ENCODE results near the gene SPTLC3. TPM values are rescaled to one million over a fixed set of nuclear protein-coding genes. Genes with fewer than 3 reads are reported as not detected.
A peak's percentile ranks its signal among the peaks of the same experiment; 100 is the strongest.

Gene SPTLC3
- total and polyA plus RNA-seq, 7 experiments from 2014 or later: 0.24 to 2.4 (median 0.73) TPM

DNA sequence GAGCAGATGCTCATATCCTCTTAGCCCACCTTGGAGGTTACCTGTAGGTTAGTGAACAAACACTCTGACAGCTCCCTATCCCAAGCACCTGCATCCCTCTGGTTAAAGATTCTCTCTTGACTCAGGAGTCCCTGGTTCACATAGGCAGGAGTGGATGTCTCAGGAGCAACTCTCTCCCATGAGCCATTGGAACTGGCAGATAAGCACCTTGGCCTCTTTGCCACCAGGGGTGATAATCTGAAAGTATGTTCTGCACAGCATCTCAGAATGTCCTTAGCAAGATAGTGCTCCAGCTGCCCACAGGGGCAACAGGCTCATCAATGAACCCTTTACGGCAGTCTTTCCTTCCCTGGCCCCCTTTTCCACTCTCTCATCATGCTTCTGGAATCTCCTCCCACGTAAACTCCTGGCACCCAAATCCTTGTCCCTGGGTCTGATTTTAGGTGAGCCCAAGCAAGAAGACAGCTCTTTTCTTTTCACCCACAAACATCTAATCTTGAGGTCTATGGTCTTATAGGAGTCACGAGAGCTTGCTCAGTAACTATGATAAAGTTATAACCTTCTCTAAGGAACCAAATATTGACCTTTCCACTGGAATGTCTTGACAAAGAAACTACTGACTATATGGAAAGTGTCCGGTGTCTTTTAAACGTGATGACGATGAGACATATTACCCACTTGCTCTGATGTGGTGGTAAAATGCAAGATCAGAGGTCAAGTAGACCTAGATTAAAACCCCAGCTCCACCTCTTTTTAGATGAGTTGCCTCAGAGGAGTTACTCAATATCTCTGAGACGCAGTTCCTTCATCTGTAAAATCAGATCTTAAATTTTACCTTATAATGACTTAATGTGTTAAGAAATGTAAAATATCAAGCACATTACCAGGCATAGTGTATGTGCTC, 172.5 kb downstream of the SPTLC3 start:
- H3K4me3 Mint-ChIP-seq: no peak overlapping the region
- DNase-seq: no peak

DNA sequence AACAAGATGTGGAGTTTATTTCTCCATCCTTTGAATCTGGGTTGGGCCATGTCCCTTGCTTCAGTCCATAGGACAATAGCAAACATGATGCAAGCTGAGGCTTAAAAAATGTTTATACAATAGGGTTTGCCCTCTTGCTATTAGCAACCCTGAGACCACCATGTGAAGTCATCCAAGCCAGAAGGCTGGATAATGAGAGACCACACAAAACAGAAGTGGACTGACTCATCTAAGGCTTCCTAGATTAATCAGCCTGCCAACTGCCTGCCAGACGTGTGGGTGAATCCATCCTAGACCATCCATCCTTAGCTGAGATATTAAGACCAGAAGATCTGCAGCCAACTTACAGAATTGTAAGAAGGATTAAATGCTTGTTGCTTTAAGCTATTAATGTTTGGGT, 174.2 kb downstream of the SPTLC3 start:
- Histone ChIP-seq H3K9me3 (ENCODE audit: control insufficient read depth in 2 of 3, low read length in 3 of 3) (no peaks in the 10 kb centered on the region), H3K36me3 (ENCODE audit: control insufficient read depth in 2 of 3, insufficient read depth in 3 of 3, low read length in 3 of 3) (no peaks in the 10 kb centered on the region), H3K27ac (ENCODE audit: low read depth, low read length) (no peak overlapping the region), H3K27me3 (ENCODE audit: control insufficient read depth in 2 of 2, insufficient read depth in 2 of 2, low read length in 2 of 2) (no peaks in the 10 kb centered on the region), H3K4me3 (ENCODE audit: low read length) (no peak overlapping the region), H3K4me1 (ENCODE audit: control insufficient read depth in 2 of 2, insufficient read depth in 2 of 2, low read length in 2 of 2) (no peaks in the 10 kb centered on the region)
- ATAC-seq (no peak), DNase-seq (no peak)
- peaks cover 6 to 27% (median 9%) of the 10 kb centered on the region in 11 donors for H3K9me3 Mint-ChIP-seq
- H3K4me1 Mint-ChIP-seq: peaks cover 0 to 5% (median 0%) of the 10 kb centered on the region in 7 donors
- no peak overlapping the region for H3K4me3 Mint-ChIP-seq
- ChIA-PET CTCF (no interaction called here), POLR2A (no interaction called here)
- no peak overlapping the region for H3K27ac Mint-ChIP-seq
- intact Hi-C loops (cut with micrococcal nuclease): no loop called here
- H3K36me3 Mint-ChIP-seq: peaks cover 0 to 9% (median 7%) of the 10 kb centered on the region in 5 donors
- H3K27me3 Mint-ChIP-seq: peaks cover 0 to under 1% (median 0%) of the 10 kb centered on the region in 5 donors

More for the DNA sequence above, 172.5 kb downstream of the SPTLC3 start:
- Histone ChIP-seq H3K27ac (ENCODE audit: low read depth, low read length) (no peak overlapping the region), H3K4me1 (ENCODE audit: control insufficient read depth in 2 of 2, insufficient read depth in 2 of 2, low read length in 2 of 2) (no peaks in the 10 kb centered on the region), H3K9me3 (ENCODE audit: control insufficient read depth in 2 of 3, low read length in 3 of 3) (no peaks in the 10 kb centered on the region), H3K36me3 (ENCODE audit: control insufficient read depth in 2 of 3, insufficient read depth in 3 of 3, low read length in 3 of 3) (no peaks in the 10 kb centered on the region), H3K4me3 (ENCODE audit: low read length) (no peak overlapping the region), H3K27me3 (ENCODE audit: control insufficient read depth in 2 of 2, insufficient read depth in 2 of 2, low read length in 2 of 2) (no peaks in the 10 kb centered on the region)
- intact Hi-C loops (cut with micrococcal nuclease): no loop called here
- peaks cover 0 to 2% (median 0%) of the 10 kb centered on the region in 7 donors for H3K4me1 Mint-ChIP-seq
- no peak for ATAC-seq
- ChIA-PET CTCF (interaction anchor here (0.6 kb wide), 1 partner anchor 9 kb away, joined by 3 read pairs; no protein-coding TSS in a partner anchor), POLR2A (no interaction called here)
- peaks cover 0 to 31% (median 6%) of the 10 kb centered on the region in 11 donors for H3K9me3 Mint-ChIP-seq
- H3K36me3 Mint-ChIP-seq: peaks cover 0 to 2% (median 0%) of the 10 kb centered on the region in 5 donors
- H3K27me3 Mint-ChIP-seq: peaks cover 5 to 12% (median 8%) of the 10 kb centered on the region in 5 donors
- H3K27ac Mint-ChIP-seq: no peak overlapping the region

DNA sequence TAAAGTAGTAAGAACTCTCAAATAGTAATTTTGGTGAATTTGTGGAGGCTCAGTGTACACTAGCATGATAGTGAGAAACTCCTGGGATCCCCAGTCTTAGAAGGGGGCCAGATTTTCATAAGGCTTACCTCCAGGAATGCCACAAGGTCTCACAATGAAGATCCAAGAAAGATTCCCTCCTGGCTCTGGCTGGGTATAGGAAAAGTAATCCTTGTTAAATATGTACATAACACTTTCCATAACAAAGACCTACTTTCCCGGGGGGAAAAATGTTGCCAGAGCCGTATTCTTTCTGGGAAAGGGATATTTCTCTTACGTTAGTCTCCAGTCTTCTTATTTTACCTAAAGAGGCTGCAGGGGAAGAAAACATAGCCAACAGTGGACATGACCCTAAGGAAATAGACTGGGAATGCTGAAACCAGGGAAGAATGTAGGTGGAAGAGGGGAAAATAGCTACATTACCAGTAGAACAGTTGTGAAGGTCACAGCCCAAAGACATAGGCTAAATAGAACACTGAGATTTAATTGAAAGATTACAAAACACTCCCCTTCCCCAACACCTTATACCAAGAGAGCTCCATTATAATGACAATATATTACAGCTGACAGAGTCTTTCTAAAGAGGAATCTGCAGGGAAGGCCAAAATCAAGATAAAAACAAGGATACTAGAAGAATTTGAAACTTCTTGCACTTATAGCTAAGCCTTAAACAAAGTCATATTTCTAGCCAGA, 177.4 kb downstream of the SPTLC3 start:
- H3K36me3 Mint-ChIP-seq: peaks cover 0 to 9% (median 7%) of the 10 kb centered on the region in 5 donors
- Histone ChIP-seq H3K4me1 (ENCODE audit: control insufficient read depth in 2 of 2, insufficient read depth in 2 of 2, low read length in 2 of 2) (no peaks in the 10 kb centered on the region), H3K27me3 (ENCODE audit: control insufficient read depth in 2 of 2, insufficient read depth in 2 of 2, low read length in 2 of 2) (no peaks in the 10 kb centered on the region), H3K4me3 (ENCODE audit: low read length) (no peak overlapping the region), H3K9me3 (ENCODE audit: control insufficient read depth in 2 of 3, low read length in 3 of 3) (no peaks in the 10 kb centered on the region), H3K27ac (ENCODE audit: low read depth, low read length) (no peak overlapping the region), H3K36me3 (ENCODE audit: control insufficient read depth in 2 of 3, insufficient read depth in 3 of 3, low read length in 3 of 3) (no peaks in the 10 kb centered on the region)
- ATAC-seq (no peak), DNase-seq (no peak)
- peaks cover 0 to 5% (median 0%) of the 10 kb centered on the region in 5 donors for H3K27me3 Mint-ChIP-seq
- intact Hi-C loops (cut with micrococcal nuclease): no loop called here
- peaks cover 6 to 22% (median 9%) of the 10 kb centered on the region in 11 donors for H3K9me3 Mint-ChIP-seq
- POLR2A ChIA-PET: no interaction called here
- CTCF ChIA-PET: no interaction called here
- H3K27ac Mint-ChIP-seq: peak overlapping the region in 1 of 9 donors; percentile 60
- H3K4me3 Mint-ChIP-seq: no peak overlapping the region
- H3K4me1 Mint-ChIP-seq: peaks cover 0 to 5% (median 0%) of the 10 kb centered on the region in 7 donors

DNA sequence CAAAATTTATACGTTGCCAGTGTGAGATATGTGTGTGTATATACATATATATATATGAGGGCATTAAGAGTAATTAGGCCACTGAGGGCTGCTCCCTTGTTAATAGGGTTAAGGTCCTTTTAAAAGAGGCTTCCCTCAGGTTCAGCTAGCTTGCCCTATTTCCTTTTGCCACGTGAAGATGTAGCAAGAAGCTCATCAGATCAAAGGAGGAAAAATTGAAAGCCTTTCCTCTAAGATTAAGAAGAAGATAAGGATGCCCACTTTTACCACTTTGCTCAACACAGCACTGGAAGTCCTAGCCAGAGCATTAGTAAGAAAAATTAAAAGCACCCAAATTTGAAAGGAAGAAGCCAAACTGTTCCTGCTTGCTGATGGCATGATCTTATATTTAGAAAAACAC, 179.1 kb downstream of the SPTLC3 start:
- H3K4me3 Mint-ChIP-seq: no peak overlapping the region
- Histone ChIP-seq H3K4me3 (ENCODE audit: low read length) (no peak overlapping the region), H3K4me1 (ENCODE audit: control insufficient read depth in 2 of 2, insufficient read depth in 2 of 2, low read length in 2 of 2) (no peaks in the 10 kb centered on the region), H3K9me3 (ENCODE audit: control insufficient read depth in 2 of 3, low read length in 3 of 3) (no peaks in the 10 kb centered on the region), H3K27ac (ENCODE audit: low read depth, low read length) (no peak overlapping the region), H3K27me3 (ENCODE audit: control insufficient read depth in 2 of 2, insufficient read depth in 2 of 2, low read length in 2 of 2) (no peaks in the 10 kb centered on the region), H3K36me3 (ENCODE audit: control insufficient read depth in 2 of 3, insufficient read depth in 3 of 3, low read length in 3 of 3) (no peaks in the 10 kb centered on the region)
- intact Hi-C loops (cut with micrococcal nuclease): no loop called here
- ChIA-PET POLR2A (no interaction called here), CTCF (no interaction called here)
- H3K27ac Mint-ChIP-seq: no peak overlapping the region
- peaks cover 0 to 5% (median 0%) of the 10 kb centered on the region in 5 donors for H3K27me3 Mint-ChIP-seq
- H3K9me3 Mint-ChIP-seq: peaks cover 6 to 22% (median 9%) of the 10 kb centered on the region in 11 donors
- no peak for ATAC-seq
- H3K4me1 Mint-ChIP-seq: peaks cover 0 to 5% (median 0%) of the 10 kb centered on the region in 7 donors
- H3K36me3 Mint-ChIP-seq: peaks cover 0 to 9% (median 7%) of the 10 kb centered on the region in 5 donors
- DNase-seq: no peak

DNA sequence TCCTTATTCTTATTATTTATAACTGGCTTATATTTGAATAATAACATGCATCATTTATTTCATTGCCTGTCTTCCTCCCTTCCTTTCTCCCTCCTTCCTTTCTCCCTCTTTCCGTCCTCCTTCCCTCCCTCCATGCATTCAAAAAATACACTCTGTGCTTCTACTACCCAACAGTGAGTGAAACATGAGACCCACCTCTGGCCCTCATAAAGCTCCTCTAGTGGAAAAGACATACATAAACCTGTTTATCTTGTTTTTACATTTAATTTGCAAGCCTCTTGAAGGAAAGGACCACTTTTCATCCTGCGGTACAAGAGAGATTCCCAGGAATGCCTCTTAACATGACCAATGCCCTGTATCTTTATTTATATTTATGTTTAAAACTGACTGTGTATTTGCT, 190.5 kb downstream of the SPTLC3 start:
- no peaks in the 10 kb centered on the region for H3K9me3 ChIP-seq (ENCODE audit: control insufficient read depth in 2 of 3, low read length in 3 of 3)
- Mint-ChIP-seq H3K27me3 (peaks cover 0 to 10% (median 5%) of the 10 kb centered on the region in 5 donors), H3K27ac (peak overlapping the region in 1 of 9 donors; percentile 26), H3K4me1 (peaks cover 0 to 10% (median 4%) of the 10 kb centered on the region in 7 donors), H3K9me3 (peaks cover 0 to 5% (median 0%) of the 10 kb centered on the region in 11 donors), H3K36me3 (peaks cover 0 to 3% (median 0%) of the 10 kb centered on the region in 5 donors), H3K4me3 (no peak overlapping the region)
- ATAC-seq (no peak), DNase-seq (no peak)
- no peaks in the 10 kb centered on the region for H3K27me3 ChIP-seq (ENCODE audit: control insufficient read depth in 2 of 2, insufficient read depth in 2 of 2, low read length in 2 of 2)
- no peaks in the 10 kb centered on the region for H3K4me1 ChIP-seq (ENCODE audit: control insufficient read depth in 2 of 2, insufficient read depth in 2 of 2, low read length in 2 of 2)
- H3K27ac ChIP-seq (ENCODE audit: low read depth, low read length): no peak overlapping the region
- no peaks in the 10 kb centered on the region for H3K36me3 ChIP-seq (ENCODE audit: control insufficient read depth in 2 of 3, insufficient read depth in 3 of 3, low read length in 3 of 3)
- CTCF ChIA-PET: no interaction called here
- POLR2A ChIA-PET: no interaction called here
- intact Hi-C loops (cut with micrococcal nuclease): no loop called here
- H3K4me3 ChIP-seq (ENCODE audit: low read length): no peak overlapping the region

DNA sequence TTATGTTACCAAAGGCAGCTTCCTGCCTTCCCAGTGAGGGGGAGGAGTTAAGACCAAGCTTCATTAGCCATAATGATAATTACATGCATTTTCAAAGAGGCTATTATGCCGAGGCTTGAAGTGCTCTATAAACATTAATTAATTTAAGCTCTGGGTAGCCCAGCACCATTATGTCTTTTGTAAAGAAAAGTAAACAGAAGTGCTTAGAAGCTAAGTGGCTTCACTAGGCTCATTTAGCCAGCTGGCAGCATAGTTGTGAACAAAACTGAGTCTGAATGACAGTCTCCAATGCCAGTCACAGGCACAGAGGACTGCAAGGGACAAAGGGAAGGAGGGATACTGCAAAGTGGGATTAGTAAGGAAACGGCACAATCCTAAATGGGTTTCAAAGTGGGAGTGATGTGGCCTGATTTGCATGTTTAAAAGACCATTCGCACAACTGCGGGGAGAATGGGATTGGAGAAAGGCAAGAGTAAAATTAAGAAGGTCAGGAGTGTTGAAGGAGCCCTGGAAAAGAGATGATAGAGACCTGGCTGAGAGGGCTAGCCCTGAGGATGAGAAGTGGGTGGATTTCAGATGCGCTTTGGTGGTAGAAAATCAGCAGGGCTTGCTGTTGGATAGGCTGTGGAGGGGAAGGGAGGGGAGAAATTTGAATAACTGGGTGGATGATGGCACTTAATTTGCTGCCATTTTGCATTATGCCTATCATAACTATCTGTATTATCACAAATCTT, 192.2 kb downstream of the SPTLC3 start:
- ChIA-PET POLR2A (no interaction called here), CTCF (interaction anchor here (1.2 kb wide), 1 partner anchor 343 kb away, joined by 3 read pairs; no protein-coding TSS in a partner anchor)
- DNase-seq: no peak
- no peak for ATAC-seq
- Mint-ChIP-seq H3K4me1 (peaks cover 0 to 10% (median 4%) of the 10 kb centered on the region in 7 donors), H3K4me3 (no peak overlapping the region), H3K9me3 (peaks cover 0 to 5% (median 0%) of the 10 kb centered on the region in 11 donors), H3K36me3 (peaks cover 0 to 3% (median 0%) of the 10 kb centered on the region in 5 donors), H3K27ac (no peak overlapping the region), H3K27me3 (peaks cover 0 to 17% (median 5%) of the 10 kb centered on the region in 5 donors)
- no peaks in the 10 kb centered on the region for H3K9me3 ChIP-seq (ENCODE audit: control insufficient read depth in 2 of 3, low read length in 3 of 3)
- H3K27ac ChIP-seq (ENCODE audit: low read depth, low read length): no peak overlapping the region
- H3K4me1 ChIP-seq (ENCODE audit: control insufficient read depth in 2 of 2, insufficient read depth in 2 of 2, low read length in 2 of 2): no peaks in the 10 kb centered on the region
- H3K36me3 ChIP-seq (ENCODE audit: control insufficient read depth in 2 of 3, insufficient read depth in 3 of 3, low read length in 3 of 3): no peaks in the 10 kb centered on the region
- H3K4me3 ChIP-seq (ENCODE audit: low read length): no peak overlapping the region
- intact Hi-C loops (cut with micrococcal nuclease): no loop called here
- H3K27me3 ChIP-seq (ENCODE audit: control insufficient read depth in 2 of 2, insufficient read depth in 2 of 2, low read length in 2 of 2): no peaks in the 10 kb centered on the region
